ENCODE measurements around the gene TYRO3.
A peak's percentile ranks its signal among the peaks of the same experiment; 100 is the strongest.
"Not testable (repeated sequence)": the region's sequence is repeated elsewhere in the genome, so short reads cannot be mapped to it uniquely, and the experiment has no call there.

The TYRO3 gene

GRCh38 chr15:41575282-41575681 lies 16.3 kb downstream of the TYRO3 start:
- no peak for DNase-seq

- DNase-seq = no peak
These were observed 19.1 kb downstream of the TYRO3 start for GRCh38 chr15:41577863-41578735.

DNA sequence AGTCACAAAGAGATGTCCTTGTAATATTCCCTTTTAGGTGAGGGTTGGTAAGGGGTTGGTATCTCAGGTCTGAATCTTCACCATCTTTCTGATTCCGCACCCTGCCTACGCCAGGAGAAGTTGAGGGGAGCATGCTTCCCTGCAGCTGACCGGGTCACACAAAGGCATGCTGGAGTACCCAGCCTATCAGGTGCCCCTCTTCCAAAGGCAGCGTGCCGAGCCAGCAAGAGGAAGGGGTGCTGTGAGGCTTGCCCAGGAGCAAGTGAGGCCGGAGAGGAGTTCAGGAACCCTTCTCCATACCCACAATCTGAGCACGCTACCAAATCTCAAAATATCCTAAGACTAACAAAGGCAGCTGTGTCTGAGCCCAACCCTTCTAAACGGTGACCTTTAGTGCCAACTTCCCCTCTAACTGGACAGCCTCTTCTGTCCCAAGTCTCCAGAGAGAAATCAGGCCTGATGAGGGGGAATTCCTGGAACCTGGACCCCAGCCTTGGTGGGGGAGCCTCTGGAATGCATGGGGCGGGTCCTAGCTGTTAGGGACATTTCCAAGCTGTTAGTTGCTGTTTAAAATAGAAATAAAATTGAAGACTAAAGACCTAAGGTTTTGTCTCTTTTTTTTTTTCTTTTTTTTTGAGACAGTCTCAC lies 19.8 kb downstream of the TYRO3 start:
- no peak for DNase-seq

DNA sequence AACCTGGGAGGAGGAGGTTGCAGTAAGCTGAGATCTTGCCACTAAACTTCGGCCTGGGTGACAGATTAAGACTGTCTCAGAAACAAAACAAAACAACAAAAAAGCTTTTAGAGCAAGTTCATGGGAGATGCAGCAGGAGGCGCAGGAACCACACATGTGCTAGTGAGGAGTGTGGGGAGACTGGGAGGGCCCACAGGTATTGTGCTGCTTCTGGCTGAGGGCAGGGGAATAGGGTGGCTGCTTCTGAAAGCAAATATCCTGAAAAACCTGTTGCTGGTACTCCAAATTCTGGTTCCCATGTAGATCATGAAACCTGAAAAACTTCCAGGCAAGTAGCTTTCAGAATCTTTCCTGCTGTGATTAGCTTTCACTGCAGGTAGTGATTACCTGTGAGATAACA lies 22.1 kb downstream of the TYRO3 start:
- DNase-seq = no peak

DNA sequence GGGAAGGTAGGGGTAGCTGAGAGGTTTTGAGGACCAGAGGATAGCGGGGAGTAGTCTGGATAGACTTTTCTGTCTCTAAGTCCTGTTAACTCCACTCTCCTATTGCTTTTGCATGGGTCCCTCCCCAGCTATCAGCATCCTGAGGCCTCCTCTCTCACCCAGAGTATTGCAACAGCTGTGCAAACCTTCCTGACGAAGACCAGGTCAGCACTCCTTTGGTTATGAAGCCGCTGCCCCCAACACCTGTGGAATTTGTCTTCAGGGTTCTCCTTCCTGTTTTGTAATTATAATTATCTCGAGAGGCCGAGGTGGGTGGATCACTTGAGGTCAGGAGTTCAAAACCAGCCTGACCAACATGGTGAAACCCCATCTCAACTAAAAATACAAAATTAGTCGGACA lies 24.8 kb downstream of the TYRO3 start:
- no peak for DNase-seq

DNA sequence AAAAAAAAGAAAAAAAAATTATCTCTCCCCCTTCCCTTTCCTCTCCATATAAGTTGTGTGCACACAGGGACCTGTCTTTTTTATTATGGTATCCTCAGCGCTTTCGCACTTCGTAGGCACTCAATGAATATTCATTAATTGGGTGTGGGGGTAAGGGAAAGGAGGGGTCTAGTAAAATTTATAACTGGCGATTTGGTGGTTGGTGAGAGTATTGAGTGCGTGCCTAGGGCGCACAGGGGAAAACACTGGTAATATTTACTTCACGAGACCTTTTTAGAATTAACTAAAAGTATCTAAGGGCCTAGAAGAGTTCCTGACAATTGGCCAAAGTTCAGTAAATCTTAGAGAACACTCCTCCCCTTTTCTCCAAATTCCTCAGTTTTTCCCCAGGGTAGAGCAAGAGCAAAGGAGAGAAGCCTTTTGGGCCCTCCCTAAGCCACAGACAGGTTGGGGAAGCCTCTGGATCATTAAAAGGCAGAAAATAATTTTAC lies 25.7 kb downstream of the TYRO3 start:
- DNase-seq = no peak

DNA sequence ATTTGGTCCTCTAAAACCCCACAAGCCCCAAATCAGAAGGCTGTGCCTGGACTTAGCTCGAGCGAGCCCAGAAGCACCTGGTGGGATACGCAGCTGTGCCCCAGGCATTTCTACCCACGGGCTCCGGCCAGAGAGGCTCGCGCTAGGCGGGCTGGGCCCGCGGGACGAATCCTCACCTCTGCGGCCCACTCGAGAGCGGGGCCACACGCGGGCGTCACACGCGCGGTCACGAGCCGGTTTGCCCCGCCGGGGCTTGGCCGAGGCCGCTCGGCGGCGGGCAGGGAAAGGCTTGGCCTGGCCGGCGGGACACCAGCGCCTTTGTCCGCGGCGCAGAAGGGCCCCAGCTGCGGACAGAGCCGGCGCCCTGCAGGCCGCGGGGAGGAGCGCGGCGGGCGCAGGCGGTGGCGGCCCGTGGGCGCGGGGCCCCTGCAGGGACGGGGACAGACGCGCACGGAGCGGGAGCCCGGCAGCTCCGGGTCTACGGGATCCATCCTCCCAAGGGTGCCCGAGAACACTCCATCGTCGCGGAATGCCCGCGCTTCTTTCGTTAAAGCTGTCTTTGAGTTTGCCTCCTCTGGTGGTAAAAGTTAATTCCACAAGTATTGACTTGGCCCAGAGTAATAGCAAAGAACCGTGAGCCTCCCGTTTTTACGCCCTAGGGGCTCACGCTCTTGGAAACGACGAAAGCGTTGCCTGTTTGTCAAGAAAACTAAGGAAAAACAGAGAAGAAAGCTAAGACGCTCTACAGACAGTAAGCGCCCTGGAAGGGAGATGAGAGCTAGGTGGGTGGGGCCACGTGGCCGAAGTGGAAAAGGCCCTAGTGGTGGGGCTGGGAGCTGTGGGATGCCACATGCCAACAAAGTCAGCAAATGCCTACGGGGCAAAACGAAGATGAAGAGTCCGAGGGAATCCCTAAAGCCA lies 26.4 kb downstream of the TYRO3 start:
- peak; percentile 78 for DNase-seq

DNA sequence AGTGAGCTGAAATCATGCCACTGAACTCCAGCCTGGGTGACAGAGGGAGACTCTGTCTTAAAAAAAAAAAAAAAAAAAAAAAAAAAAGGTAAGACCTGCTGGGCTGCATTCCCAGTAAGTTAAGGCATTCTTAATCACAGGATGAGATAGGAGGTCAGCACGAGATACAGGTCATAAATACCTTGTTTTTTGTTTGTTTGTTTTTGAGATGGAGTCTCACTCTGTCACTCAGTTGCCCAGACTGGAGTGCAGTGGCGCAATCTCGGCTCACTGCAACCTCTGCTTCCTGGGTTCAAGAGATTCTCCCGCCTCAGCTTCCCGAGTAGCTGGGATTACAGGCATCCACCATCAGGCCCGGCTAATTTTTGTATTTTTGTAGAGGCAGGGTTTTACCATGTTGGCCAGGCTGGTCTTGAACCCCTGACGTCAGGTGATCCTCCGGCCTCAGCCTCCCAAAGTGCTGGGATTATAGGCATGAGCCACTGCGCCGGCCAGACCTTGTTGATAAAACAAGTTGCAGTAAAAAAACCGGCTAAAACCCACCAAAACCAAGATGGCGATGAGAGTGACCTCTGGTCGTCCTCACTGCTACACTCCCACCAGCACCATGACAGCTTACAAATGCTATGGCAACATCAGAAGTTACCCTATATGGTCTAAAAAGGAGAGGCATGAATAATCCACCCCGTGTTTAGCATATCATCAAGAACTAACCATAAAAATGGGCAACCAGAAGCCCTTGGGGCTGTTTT lies 27.7 kb downstream of the TYRO3 start:
- not testable (repeated sequence) for DNase-seq

GRCh38 chr15:41589018-41589417 lies 30.0 kb downstream of the TYRO3 start:
- DNase-seq = not testable (repeated sequence)

GRCh38 chr15:41589571-41589970 lies 30.6 kb downstream of the TYRO3 start:
- DNase-seq = not testable (repeated sequence)

DNA sequence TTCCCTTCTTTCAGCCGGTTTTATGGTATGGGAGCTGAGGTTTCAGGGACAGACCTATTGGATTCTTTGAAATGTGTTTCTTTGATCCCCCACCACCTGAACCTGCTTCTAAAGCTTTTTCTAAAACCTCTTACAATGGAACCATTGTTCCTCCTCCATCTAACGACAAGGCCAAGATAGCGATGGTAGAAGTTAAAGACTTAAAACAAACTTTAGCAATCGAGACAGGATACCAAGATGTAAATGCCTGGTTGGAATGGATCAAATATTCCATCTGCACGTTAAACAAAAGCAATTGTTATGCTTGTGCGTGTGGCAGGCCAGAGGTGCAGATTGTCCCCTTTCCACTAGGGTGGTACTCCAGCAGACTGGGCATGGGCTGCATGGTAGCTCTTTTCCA lies 32.2 kb downstream of the TYRO3 start:
- DNase-seq = not testable (repeated sequence)

DNA sequence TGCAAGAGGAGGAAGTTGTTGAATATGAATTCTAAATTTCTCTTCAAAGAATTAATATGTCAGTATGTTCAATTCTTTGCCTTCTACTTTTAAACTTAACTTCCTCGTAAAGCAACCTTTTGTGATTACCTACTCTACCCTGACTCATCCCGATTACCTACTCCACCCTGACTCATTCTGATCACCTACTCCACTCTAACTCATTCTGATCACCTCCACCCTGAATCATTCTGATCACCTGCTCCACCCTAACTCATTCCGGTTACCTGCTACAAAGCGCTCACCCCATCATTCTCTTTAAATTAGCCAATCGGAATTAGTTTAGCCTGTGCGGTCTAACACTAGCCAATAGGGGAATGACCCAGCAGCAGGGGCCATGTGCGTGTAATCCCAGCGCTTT lies 33.7 kb downstream of the TYRO3 start:
- not testable (repeated sequence) for DNase-seq

DNA sequence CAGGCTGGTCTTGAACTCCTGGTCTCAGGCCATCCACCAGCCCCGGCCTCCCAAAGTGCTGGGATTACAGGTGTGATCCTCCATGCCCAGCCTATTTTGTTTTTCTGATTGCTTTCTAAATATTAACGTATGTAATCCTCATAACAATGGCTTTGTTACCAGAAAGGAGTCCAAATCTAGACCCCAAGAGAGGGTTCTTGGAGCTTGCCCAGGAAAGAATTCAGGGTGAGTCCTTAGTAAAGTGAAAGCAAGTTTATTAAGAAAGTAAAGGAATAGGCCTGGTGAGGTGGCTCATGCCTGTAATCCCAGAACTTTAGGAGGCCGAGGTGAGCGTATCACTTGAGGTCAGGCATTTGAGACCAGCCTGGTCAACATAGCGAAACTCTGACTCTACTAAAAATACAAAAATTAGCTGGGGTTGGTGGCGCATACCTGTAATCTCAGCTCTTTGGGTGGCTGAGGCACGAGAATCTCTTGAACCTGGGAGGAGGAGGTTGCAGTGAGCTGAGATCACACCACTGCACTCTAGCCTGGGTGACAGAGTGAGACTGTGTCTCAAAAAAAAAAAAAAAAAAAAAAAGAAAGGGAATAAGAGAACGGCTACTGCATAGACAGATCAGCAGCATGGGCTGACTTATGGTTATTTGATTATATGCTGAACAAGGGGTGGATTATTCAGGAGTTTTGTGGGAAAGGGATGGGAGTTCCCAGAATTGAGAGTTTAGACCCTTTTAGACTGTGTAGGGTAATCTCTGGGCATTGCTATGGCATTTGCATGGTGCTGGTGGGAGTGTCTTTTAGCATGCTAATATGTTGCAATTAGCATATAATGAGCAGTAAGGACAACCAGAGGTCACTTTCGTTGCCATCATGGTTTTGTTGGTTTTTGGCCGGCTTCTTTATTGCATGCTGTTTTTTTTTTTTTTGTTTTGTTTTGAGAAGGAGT lies 36.1 kb downstream of the TYRO3 start:
- no peak for DNase-seq

DNA sequence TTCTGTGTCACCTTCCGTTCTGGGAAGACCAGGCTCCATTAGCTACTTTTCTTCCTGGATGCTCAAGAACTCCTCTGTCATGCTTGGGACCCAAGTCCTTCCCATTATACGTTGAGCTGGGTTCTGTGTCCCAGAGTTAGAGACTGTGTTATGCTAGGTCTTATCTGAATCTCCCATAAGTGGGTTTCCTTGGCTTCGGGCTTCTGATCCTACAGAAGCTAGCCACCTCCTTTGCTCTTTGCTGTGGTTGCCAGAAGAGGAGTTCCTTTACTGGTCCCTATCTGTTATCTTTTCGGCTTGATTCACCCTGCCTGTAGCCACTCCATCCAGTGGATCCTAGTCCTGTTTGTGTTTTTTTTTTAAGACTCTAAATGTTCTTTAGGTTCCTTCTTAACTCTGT lies 38.0 kb downstream of the TYRO3 start:
- no peak for DNase-seq

- no peak for DNase-seq
These were observed 38.8 kb downstream of the TYRO3 start for GRCh38 chr15:41597787-41598186.

GRCh38 chr15:41599061-41599460 lies 40.0 kb downstream of the TYRO3 start:
- DNase-seq = no peak

- DNase-seq = no peak
These were observed 44.5 kb downstream of the TYRO3 start for GRCh38 chr15:41603411-41603935.

- peak; percentile 69 for DNase-seq
These were observed 45.2 kb downstream of the TYRO3 start for GRCh38 chr15:41603941-41604911.

GRCh38 chr15:41605566-41605965 lies 46.6 kb downstream of the TYRO3 start:
- DNase-seq = no peak

- no peak for DNase-seq
These were observed 48.0 kb downstream of the TYRO3 start for GRCh38 chr15:41606997-41607396.

Measured in right forelimb (tissue), 1 donor.